Nucleus accumbens (tissue), 56 donors: ENCODE data around the gene ETFB.

Experiments used
- DNase-seq, 56 donors: peaks; one replicate each; lab custom pipeline; 2025; lab: John Stamatoyannopoulos, UW

Gene ETFB

GRCh38 chr19:51375504-51376221 is 9.5 kb upstream of the ETFB start:
- no peak for DNase-seq

- no peak for DNase-seq
These were observed 6.7 kb upstream of the ETFB start, which contains the start of gene NKG7 for GRCh38 chr19:51372649-51373504. NKG7 (minus strand) TSS chr19:51372654; CDS start chr19:51372535, 119 bp downstream.

GRCh38 chr19:51372021-51372648 is 5.9 kb upstream of the ETFB start:
- DNase-seq, result no peak

DNA sequence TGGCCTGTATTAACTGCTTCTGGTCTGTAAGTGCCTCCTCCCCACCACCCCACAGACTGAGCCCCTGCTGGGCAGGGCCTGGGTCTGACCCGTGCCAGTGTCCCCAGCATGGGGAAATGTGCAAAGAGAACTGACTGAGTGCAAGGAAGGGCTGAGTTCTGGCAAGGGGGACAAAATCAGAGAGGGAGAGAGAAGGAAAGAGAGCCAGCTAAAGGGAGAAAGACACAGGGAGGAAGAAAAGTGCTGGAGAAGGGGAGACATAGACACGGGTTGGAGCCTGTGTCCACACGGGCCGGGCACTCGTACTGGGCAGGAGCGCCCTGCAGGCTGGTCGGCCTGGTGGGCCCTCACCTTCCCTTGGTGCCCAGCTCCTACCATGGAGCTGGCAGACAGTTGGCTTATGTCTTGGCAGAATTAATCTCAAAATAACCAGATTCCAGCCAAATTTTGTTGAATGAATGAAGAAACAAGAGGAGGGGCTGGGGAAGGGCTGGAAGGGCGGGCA is 5.0 kb upstream of the ETFB start:
- no peak for DNase-seq

DNA sequence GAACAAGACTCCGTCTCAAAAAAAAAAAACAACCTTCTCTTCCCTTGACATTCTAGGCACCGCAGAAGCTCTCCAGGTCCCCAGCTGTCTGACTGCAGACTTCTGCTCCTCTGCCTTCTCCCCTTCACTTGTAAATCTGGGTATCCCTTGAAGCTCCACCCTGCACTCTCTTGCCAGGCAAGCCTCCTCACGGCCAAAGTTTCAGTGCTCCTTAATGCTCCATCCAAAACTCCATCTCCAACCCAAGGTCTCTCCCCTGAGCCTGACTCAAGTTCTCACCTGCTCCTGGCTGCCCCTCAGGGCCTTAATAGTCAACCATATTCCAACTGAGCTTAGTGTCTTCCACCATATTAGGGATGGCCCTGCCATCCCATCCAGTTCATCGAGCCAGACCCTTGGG is 4.0 kb upstream of the ETFB start:
- DNase-seq, result no peak

- DNase-seq, result peak in 2 of 56 donors; percentile 34 to 53
These were observed 2.4 kb upstream of the ETFB start, which contains the start of gene CLDND2 for GRCh38 chr19:51368366-51369282. CLDND2 (minus strand) TSS chr19:51369003; CDS start chr19:51368577, 426 bp downstream.

- DNase-seq, result peak; percentile 73 to 100 (median 97)
These were observed 1.6 kb upstream of the ETFB start for GRCh38 chr19:51367565-51368365.

DNA sequence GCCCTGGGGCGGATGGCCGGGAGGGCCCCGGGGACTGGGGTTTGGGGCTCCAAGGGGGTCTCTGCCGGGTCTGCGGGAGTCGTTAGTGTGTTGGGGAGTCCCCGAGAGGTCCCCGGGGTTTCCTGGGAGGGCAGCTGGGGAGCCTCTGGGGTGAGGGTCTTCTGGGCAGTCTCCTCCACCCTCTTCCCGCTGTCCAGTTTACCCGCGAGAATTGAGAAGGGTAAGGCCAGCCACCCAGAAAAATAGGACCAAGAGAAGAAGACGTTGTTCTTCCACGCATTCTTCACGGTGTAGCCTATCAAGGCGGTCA is 1.0 kb upstream of the ETFB start:
- peak in 7 of 56 donors; percentile 50 to 66 (median 60) for DNase-seq

GRCh38 chr19:51366389-51367254 is 434 bp upstream of the ETFB start:
- peak; percentile 74 to 98 (median 96) for DNase-seq

- peak in 27 of 56 donors; percentile 6 to 55 (median 28) for DNase-seq
These were observed 800 bp downstream of the ETFB start for GRCh38 chr19:51365211-51365964.

DNA sequence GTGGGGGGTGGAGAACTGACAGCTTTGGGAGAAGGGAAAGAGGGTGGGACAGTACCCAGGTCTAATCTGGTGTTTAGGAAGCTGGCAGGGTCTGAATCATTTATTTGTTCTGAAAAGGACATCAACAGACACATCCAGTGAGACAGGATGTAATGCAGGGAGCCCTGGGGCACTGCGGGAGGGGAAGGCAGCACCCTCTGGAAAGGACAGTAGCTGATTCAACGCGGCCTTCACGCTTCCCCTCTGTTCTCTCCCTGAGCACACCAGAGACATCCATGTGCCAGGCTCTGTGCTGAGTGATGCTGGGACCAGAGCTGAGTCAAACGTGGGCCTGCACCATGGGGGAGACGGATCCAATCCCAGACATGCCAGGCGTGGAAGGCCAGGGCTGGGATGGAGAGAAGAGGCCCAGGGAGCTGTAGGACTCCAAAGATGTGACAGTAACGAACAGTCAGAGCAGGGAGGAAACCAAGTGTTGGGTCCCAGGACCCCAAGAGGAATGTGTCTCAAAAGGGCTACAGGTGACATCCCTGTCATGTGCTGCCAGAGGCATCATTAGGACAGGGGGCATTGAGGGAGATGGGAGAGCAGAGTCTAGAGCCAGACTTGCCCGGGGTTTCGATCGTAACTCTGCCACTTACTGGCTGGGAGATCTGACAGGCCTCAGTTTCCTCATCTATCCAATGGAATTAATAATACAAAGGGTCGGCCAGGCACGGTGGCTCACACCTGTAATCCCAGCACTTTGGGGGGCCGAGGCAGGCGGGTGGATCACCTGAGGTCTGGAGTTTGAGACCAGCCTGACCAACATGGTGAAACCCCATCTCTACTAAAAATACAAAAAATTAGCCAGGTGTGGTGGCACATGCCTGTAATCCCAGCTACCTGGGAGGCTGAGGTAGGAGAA is 1.7 kb downstream of the ETFB start:
- peak in 19 of 56 donors; percentile 3 to 59 (median 16) for DNase-seq

GRCh38 chr19:51361239-51361638 is 4.9 kb downstream of the ETFB start:
- no peak for DNase-seq

- DNase-seq, result peak in 1 of 56 donors; percentile 12
These were observed 6.9 kb downstream of the ETFB start for GRCh38 chr19:51359294-51359693.

DNA sequence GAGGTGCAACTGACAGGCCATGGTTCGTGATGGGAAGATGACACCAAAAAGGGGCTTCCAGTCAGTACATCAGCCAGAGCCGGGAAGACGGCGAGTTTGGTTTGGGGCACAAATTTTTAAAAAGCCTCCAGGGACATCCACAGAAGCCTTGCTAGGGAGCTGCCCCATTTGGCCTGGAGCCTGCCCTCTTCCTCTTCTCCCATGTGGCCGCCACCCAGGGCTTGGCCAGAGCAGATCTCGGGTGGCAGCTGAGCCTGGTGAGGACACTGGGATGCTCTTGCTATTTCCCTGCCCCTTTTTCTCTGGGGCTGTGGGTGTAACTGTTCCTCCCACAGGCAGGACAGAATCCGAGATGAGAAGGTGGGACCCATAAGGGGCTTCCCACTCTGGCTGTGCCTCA is 8.2 kb downstream of the ETFB start:
- no peak for DNase-seq

DNA sequence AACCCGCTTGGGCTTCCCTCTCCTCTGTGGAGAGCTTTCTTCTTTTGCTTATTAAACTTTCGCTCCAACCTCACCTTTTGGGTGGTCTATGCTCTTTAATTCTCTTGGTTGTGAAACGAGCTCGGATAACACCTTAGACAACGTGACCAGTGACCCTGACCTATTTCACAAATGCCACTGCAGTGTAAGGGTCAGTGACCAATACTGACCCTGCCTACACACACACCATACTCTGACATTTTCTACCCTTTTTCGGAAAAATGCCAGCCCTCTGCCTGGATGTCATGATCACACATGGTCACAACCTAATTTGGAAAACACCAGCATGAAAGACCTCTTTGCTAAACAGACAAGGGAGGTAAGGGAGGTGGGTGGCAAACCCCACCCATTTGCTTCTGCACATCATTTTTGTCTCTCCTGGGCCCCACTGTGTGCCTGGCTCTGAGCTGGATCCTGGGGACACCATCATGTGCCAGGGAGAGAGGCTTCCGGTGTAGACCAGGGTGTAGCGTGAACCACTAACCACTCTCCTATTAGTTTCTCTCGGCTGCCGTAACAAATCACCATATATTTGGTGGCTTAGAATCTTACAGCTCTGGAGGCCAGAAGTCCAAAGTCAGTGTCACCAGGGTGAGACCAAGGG is 9.9 kb downstream of the ETFB start:
- DNase-seq, result no peak

DNA sequence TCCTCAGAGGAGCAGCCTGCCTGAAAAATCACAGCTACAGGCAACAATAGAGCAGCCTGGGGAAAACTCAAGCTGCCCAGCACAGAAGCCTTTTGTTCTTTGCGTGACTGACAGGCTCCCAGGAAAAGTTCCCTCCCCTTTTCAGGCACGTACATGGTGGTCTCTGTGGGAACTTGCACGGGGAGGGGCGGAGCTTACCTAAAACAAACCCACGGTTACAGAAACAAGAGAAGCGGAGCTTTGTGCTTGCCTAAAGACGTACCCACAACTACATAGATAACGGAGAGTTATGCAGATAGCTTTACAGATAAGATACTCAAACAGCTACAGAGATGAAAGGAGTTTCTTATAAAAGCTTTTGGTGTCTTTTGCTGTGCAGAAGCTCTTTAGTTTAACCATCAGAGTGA is 11.4 kb downstream of the ETFB start:
- peak in 41 of 56 donors; percentile 4 to 71 (median 43) for DNase-seq
